ENCODE results near the gene AK8.

- no peak for TF ChIP-seq CTCF (IDR thresholded peaks at IDR 0.05; ENCODE audit: poor library complexity)
- TF ChIP-seq EZH2 (IDR thresholded peaks at IDR 0.05; ENCODE audit: borderline replicate concordance): no peak
Observed at GRCh38 chr9:132855904-132856303, 22.2 kb downstream of the AK8 start.
